ENCODE results near the gene TARP.

DNA sequence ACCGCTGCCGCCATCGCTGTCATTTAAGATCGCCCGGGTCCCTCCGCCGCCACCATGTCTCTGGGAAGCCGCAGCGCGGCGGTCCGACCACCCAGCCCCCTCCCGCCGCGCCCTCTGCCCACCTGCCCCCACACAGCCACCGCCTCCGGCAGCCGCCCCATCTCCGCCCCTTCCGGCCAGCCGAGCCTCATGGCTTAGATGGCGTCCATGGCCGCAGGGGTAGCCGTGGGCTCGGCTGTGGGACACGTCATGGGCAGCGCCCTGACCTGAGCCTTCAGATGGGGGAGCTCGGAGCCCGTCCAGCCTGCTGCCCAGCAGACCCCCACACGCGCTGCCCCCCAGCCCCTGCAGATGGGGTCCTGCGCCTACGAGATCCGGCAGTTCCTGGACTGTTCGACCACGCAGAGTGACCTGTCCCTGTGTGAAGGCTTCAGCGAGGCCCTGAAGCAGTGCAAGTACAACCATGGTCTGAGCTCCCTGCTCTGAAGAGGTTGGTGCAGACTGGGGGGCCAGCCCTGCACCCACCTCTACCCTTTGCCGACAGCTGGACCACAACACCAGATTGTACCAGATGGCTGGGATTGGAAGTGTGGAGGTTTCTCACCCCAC, 38.0 kb upstream of the TARP start:
- TF ChIP-seq, protein P1, sequence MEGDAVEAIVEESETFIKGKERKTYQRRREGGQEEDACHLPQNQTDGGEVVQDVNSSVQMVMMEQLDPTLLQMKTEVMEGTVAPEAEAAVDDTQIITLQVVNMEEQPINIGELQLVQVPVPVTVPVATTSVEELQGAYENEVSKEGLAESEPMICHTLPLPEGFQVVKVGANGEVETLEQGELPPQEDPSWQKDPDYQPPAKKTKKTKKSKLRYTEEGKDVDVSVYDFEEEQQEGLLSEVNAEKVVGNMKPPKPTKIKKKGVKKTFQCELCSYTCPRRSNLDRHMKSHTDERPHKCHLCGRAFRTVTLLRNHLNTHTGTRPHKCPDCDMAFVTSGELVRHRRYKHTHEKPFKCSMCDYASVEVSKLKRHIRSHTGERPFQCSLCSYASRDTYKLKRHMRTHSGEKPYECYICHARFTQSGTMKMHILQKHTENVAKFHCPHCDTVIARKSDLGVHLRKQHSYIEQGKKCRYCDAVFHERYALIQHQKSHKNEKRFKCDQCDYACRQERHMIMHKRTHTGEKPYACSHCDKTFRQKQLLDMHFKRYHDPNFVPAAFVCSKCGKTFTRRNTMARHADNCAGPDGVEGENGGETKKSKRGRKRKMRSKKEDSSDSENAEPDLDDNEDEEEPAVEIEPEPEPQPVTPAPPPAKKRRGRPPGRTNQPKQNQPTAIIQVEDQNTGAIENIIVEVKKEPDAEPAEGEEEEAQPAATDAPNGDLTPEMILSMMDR (IDR thresholded peaks at IDR 0.05; ENCODE audit: low read depth, low read length), result no peak
- TF ChIP-seq EZH2phosphoT487 (IDR thresholded peaks at IDR 0.05; ENCODE audit: low read depth), result no peak

Measured in OCI-LY3 (cell line).